GM18502 (cell line): ENCODE measurements around the gene ARSB.

ENCODE experiments used
- ATAC-seq: cut with Tn5 transposase; IDR thresholded peaks from one replicate; pipeline ENCODE4 v1.9.1; 2021; ENCODE audit warnings: mild to moderate bottlenecking; ENCODE audit not compliant: unreplicated experiment, poor library complexity

The ARSB gene

DNA sequence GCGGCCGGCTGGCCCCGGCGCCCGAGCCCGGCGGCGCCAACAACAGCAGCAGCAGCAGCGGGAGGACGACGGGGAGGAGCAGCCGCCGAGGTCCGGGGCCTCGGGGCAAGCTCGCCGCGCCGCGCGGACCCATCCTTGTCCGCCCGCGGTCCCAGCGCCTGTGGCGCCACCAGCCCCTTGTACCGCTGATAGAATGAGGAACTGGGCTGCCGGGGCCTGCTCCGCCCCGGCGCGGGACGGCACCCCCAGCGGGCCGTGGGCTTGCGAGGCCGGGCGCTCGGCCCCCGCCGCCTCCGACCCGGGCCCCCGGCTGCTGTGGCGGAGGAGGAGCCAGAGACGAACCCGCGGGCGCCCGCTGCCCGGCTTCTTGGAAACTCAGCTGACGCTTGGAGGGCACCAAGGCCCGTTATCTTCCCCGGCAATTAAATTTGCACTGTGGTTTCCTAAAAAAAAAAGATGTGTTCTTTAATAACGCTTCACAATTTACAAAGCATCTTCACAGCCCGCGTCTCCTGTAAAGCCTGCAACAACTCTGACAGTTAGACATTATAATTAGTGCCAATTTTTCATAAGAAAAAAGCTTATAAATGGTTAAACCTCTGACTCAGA is at the start of gene ARSB:
TSS of gene ARSB (minus strand) at position 195 of the 609 bp plus-strand sequence. CDS start at position 133, 62 bp downstream.
- ATAC-seq: peak; percentile 49

- ATAC-seq: no peak
Measured at GRCh38 chr5:79032782-79033181, 47.7 kb upstream of the ARSB start.

DNA sequence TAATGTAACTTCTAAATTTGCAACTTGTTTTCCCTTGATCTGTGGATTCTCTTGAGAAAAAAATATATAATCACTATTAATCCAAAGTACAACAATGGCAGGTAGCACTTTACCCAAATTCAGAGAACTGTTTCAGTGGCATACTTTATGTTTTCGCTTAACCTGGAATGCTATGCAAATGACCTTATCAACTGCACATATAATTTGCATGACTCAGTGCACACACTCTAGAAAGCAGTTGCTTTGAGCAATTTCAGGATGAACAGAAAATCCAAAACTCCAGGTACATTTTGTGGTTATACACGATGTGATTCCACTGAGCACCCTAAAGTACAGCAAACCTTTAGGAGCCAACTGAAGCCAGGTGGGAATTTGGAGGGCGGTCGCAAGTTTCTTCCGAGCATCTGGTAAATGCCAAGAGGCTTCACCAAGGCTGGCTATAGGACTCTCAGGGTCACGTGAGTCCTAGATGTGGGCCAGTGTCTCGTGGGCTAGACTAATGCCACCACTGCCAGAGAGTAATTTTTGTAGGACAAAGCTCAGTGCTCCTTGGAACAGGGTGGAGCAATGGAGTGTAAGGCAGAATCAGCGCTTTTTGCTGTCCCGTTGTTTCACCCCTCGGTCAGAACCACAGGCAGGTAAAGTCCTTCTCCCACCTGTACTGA is 47.1 kb upstream of the ARSB start:
- ATAC-seq: no peak

DNA sequence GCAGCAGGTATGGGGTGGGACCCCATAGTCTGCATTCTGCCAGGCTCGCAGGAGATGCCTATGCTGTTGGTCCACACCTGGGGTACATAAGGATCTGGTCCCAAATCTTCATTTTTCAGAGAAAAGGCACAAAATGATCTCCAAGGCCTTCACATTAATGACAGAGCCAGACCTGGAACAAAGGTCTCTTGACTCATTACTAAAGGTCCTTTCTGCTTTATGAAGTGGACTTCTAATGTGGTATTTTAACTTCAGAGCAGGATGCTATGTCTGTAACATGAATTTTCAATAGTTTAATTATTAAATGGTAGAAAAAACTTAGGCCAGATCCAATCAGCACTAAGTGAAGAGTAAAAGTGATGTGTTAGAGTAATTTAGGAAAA is 46.4 kb upstream of the ARSB start:
- ATAC-seq: no peak

- no peak for ATAC-seq
Measured at GRCh38 chr5:79030663-79031484, 45.8 kb upstream of the ARSB start.

DNA sequence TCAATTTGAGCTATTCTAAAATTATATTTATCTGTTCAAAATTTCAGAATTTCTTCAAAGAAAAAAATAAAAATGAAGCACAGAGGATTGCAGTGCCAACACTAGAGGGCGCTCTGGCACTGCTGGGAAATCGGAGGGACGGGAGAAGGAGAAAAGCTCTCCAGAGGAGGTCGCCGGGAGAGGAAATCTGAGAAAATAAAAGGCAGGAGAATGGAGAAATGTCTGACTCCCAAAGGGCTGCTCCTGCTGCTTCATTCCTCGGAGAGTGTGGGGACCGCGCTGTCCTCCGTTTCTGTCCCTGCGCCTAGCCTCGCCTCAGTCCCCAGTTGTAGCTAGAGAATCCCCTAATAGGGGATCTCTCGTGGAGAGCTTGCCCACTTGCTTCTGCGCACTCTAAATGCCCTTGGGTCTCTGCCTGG is 40.0 kb upstream of the ARSB start:
- ATAC-seq: no peak

- no peak for ATAC-seq
Measured at GRCh38 chr5:79023947-79024346, 38.8 kb upstream of the ARSB start.

DNA sequence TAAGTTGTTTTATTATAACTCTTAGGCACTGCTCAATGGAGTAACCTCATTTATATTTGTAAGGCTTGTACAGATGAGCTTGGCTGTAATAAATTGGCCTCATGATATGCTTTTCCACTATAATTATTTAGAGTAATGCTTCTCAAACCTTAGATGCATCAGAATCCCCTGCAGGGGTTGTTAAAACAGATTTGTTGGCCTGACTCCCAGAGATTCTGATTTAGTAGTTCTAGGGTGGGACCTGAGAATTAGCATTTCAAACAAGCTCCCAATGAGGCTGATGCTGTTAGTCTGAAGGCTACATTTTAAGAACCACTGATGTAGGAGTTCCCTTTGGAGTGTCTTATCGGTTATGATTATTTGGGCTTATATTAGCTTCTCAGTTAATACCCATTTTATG is 38.2 kb upstream of the ARSB start:
- no peak for ATAC-seq

DNA sequence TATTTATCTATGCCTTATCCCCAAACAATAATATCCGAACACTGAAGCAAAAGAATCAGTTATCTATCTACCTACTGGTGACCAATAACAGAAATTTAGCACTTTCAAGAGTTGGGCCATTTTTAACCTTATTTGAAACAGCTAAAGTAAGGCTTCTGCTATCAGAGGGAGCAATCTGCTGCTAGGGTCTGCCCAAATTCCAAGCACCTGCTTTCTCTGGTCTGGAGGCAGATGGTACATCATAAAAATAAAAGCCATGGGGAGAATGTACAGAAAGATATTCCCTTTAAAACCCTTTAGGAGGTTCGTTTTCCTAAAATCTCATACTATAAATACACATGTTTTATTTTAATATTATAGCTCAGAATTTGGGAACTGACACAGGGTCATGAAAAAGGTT is 37.7 kb upstream of the ARSB start:
- no peak for ATAC-seq

DNA sequence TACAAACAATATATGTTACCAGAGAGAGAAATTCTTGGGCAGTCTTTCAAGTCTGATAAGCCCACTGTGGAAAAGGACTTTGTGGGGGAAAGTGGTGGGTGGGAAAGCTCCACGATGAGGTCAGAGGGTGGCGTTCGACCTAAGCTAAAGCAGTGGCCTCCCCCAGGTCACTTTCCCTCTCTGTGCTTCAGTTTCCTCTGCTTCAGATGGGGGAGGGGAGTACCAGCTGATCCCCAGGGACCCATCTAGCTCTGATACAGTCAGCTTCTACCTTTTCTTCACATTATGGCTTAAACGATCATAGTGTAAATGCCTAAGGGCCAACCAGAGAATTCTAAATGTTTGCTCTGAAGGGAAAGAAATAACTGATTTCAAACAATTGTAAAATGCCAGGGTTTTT is 36.6 kb upstream of the ARSB start:
- ATAC-seq: no peak

DNA sequence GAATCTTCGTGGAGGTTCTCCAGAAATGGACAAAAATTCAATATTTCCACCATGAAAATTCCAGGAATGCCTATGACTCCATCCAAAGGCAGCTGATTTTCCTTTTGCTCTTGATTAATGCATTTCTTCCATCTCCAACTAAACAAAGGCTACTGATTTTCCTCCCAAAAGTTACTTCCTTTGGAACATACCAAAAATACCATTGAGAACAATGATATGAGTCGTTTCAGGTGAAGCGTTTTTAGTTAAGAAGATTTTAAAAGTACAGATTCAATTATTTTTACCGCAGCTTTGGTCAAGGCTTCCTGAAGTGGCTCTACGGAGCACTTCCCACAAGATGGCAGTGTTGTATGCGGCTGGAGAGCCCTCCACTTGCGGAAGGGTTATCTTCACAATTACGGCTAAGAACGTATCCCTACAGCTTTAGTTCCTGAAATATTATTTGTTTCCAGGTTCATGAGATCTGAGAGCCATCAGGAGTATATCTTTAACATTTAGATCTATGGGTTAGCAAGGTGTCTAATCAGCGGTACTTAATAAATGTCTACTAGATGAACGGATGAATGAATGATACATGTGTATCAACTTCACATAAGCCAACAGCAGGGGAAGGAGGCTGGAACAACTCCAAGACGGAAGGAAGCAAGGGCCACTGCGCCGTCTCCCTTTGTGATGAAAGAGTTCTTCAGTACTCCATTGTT is 35.9 kb upstream of the ARSB start:
- no peak for ATAC-seq

- ATAC-seq: no peak
Measured at GRCh38 chr5:79014631-79015030, 29.5 kb upstream of the ARSB start.

GRCh38 chr5:79011869-79012268 is 26.8 kb upstream of the ARSB start:
- no peak for ATAC-seq

GRCh38 chr5:79011219-79011836 is 26.2 kb upstream of the ARSB start:
- no peak for ATAC-seq

DNA sequence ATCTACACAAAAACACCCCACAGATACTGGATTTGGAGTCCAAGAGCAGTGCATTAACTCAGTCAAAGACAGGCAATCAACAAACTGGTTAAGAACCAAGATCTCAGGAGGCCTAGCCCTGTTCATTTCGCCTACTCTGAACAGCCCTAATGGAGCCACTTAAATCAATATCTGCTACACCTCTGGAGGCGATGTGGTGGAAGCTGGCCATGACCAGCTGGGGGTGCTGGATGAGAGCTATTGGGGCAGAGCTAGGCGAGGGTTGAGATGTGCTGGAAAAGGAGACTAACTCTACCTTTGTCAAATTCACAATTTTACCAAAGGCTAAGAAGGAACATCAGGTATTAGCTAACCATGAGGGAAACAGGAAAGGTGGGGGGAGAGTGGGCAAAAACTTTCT is 23.3 kb upstream of the ARSB start:
- no peak for ATAC-seq

DNA sequence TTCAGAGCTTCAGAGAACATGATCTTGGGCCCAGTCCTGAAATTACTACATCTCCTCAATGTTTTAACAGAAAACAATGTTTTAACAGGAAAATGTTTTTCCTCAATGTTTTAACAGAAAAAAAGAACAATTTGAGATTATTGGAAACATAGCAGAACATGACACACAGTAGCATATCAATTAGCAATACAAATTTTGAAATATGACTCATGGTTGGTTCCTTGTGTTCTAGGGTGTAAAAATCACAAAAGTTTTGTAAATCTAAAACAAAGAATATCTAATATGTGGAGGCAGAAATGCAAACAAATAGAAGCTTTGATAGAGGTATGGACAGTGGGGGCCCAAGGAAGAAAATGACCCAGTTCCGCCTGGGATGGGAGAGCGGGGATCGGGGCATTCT is 22.8 kb upstream of the ARSB start:
- ATAC-seq: no peak

- no peak for ATAC-seq
Measured at GRCh38 chr5:79005936-79006631, 21.0 kb upstream of the ARSB start.

- no peak for ATAC-seq
Measured at GRCh38 chr5:79005151-79005550, 20.0 kb upstream of the ARSB start.

DNA sequence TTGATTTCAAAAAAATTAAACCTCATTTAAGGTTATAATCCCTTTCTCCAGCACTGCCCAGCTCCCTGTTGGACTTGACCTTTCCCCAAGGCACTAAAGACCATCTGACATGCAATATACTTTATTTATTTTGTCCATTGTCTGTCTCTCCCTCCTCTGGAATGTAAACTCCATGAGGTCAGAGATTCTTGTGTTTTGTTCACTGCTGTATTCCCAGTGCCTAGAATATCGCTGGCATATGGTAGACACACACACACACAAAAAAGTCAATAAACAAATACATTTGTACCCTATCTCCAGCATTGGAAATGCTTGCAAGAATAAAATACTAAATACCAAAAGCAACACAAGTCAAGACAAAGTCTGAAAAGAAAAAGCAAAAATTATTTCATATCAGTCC is 17.3 kb upstream of the ARSB start:
- no peak for ATAC-seq

DNA sequence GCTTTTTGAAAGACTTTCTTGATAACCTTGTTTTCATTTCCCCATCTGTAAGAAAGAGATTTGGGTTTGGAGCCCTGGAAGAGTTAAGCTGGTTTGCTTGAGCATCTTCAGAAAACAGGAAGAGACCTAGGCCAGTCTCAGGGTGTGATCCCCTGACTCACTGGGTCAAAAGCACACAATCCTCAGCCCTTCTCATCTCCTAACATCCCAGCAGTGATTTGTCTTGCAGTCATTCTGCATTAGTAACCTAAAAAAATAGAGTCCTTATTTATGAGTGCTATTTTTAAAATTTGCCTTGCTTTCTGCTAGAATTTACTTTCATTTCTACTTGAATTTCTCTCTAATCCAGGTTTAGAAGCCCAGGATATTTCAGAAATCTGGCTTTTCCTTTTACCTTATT is 16.4 kb upstream of the ARSB start:
- ATAC-seq: no peak
